Retinal pigment epithelial cell (primary cell): ENCODE results near the gene IL20RB.
A peak's percentile ranks its signal among the peaks of the same experiment; 100 is the strongest.

Experiments
- DNase-seq: peaks from one replicate; pipeline ENCODE4 v3.0.0-alpha.2; 2010; ENCODE audit warnings: low read depth
- H3K4me3 ChIP-seq: 2 replicates; pipeline ENCODE4 v1.5.1; 2011; ENCODE audit warnings: mild to moderate bottlenecking, low read length, control low read depth, moderate library complexity
- TF ChIP-seq, protein P1 (sequence below): conservative IDR thresholded peaks from 2 replicates; pipeline ENCODE4 v1.5.1; 2011; ENCODE audit warnings: low read depth, low read length, control low read depth, inconsistent platforms

The IL20RB gene

DNA sequence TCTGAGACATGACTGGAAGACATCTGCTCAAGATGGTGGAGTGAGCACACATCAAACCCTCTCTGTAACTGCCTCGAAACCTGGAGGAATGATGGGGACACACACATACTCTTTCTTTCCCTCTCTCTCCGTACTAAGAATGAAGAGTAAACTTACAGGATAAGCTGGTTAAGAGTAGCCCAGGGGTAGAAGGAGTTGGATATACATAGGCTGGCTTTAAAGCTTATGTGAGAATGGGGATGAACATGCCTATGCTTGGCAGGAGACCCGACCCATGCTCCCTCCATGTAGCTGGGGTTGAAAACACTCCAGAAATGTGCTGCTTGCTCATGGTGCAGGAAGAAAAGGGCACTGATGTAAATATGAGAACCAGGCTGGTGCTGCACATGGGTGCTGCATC is 68.9 kb downstream of the IL20RB start:
- no peak overlapping the region for H3K4me3 ChIP-seq
- no peak for DNase-seq
- TF ChIP-seq, protein P1, sequence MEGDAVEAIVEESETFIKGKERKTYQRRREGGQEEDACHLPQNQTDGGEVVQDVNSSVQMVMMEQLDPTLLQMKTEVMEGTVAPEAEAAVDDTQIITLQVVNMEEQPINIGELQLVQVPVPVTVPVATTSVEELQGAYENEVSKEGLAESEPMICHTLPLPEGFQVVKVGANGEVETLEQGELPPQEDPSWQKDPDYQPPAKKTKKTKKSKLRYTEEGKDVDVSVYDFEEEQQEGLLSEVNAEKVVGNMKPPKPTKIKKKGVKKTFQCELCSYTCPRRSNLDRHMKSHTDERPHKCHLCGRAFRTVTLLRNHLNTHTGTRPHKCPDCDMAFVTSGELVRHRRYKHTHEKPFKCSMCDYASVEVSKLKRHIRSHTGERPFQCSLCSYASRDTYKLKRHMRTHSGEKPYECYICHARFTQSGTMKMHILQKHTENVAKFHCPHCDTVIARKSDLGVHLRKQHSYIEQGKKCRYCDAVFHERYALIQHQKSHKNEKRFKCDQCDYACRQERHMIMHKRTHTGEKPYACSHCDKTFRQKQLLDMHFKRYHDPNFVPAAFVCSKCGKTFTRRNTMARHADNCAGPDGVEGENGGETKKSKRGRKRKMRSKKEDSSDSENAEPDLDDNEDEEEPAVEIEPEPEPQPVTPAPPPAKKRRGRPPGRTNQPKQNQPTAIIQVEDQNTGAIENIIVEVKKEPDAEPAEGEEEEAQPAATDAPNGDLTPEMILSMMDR, result no peak

DNA sequence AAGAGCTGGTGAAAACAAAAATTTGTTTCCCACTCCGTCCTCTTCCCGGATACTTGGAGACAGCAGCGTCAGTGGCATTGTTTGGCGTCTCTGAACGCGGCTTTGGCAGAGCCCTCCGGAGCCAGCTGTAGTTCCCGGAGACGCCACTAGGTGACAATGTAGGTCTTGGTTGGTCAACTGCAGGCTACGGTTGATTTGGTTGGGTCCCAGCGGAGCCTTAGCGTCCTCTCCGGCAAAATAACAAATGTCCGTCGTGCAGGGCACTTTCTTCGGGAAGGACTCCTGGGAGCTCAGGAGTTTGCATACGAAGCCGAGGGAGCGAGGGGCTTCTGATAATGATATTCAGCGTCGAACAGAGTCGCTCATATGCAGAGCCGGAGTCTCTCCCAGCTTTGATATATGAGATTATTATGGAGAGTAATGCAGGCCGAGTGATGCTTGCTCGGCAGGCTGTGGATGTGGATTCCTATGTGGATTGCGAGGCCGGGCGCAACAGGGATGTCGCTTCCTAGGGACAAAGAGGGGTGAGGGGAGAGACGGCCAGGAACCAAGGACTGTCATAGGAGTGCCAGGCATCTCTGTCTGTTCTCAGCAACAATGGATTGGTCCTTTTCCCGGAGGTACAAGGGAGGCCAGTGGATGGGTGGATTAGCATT is 74.8 kb downstream of the IL20RB start:
- peak; percentile 38 for DNase-seq
- TF ChIP-seq, protein P1, result peak; percentile 99
- peak overlapping the region; percentile 52 for H3K4me3 ChIP-seq

DNA sequence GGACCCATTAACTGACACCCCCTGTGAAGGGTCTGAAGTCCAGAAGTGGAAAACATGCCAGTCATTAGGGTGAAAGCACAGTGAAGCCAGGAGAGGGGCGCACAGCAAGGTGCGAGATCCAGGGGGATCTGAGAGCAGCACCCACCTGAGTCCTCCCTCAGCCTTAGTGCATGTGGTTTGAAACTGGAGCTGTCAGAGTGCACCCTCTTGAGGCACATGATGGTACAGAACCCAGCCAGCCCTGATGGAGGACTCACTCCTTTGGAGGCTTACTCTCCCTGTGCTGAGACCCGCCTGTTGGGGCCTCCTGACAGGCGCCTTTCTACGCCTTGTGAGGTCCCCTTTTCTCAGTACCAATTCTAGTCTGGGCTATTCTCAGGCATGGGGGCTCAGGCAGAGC is 77.8 kb downstream of the IL20RB start:
- no peak overlapping the region for H3K4me3 ChIP-seq
- TF ChIP-seq, protein P1, result peak; percentile 53
- no peak for DNase-seq

DNA sequence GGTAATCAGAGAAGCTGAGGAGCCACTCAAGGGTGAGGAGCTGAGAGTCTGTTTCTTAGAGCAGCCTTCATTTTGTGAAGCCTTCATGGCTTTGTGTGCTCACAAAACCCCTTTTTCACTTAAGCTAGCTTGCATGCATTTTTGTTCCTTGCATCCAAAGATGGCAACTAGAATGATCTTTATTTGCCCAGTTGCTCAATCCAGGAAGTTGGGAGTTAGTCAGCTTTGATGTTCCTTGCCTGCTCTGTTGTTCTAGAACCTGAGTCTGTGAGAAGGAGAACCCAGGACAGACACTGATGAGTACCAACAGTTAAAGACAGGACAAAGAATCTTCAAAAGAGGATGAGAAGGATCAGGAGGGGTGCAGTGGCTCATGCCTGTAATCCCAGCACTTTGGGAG is 81.8 kb downstream of the IL20RB start:
- DNase-seq, result no peak
- H3K4me3 ChIP-seq, result no peak overlapping the region
- TF ChIP-seq, protein P1, result no peak

DNA sequence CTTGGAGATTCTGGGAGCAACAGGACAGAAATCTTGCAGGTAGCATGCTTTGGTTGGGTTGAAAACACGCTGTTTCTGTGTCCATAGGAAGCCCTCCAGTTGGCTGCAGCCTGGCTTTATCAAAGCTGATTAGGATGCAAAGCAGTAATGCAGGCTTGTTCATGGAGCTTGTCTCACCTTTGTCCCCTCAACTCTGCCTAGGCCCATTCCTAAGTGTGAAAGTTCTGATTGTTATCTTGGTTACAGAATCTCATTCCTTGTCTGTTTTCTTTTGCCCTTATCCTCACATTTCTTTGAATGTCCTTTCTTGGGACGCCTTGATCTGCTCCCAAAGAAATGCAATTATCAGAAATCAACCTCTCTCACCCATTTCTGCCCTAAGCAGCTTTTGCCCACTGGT is 83.5 kb downstream of the IL20RB start:
- TF ChIP-seq, protein P1, result no peak
- no peak overlapping the region for H3K4me3 ChIP-seq
- DNase-seq, result no peak

DNA sequence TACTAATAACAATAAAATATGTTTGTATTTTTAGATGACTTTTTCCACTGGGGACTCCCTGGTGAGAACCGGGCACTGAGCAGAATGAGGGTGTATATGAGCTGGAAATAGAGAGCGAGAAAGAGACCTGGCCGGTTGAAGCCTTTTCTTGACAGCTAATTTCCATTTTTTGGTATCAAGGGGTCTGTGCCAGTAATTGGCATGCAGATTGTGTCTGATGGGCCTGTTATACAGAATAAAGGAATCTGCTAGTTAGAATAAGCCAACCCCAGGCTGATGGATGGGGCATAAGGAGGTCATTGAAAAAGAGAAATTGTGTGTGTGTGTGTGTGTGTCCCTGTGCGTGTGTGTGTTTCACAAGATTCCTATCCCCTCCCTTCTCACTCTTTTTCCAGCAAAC is 83.9 kb downstream of the IL20RB start:
- TF ChIP-seq, protein P1, result no peak
- DNase-seq, result no peak
- H3K4me3 ChIP-seq, result no peak overlapping the region

DNA sequence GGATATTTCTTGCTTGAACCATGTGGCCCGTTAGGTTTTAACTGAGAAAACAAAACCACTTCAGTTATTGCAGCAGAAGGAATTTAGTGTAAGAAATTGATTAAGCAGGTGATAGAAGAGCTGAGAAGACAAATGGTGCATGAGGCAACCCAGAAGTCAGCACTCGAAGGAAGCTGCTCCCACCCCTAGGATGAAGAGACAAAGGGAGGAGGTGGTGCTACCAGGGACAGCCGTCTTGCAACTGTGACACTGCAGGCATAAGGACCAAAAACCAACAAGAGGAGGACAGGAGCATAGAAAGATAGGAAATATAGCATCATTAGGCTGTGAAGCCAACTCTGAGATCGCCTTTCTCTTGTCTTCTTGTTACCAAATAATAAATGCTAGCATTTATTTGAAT is 89.0 kb downstream of the IL20RB start:
- TF ChIP-seq, protein P1, result no peak
- DNase-seq, result no peak
- H3K4me3 ChIP-seq, result no peak overlapping the region
